ENCODE data around the gene GARIN5A.

Gene GARIN5A

DNA sequence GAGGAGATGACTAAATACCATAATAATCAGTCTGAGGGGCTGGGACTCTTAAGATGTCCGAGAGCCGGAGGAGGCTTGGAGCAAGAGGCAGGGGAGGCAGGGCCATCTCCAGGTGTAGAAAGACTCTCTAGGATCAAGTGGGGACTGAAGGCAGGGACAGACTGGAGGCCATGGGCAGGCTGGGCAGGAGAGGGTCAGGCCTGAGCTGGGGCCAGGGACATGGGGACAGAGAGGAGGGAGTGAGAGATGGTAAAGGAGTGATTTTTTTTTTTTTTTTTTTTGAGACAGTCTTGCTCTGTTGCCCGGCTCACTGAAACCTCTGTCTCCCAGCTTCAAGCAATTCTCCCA lies 32.2 kb upstream of the GARIN5A start:
- no peak for DNase-seq (ENCODE audit: low spot score)

GRCh38 chr19:50507376-50507775 lies 30.7 kb upstream of the GARIN5A start:
- DNase-seq (ENCODE audit: low spot score): no peak

DNA sequence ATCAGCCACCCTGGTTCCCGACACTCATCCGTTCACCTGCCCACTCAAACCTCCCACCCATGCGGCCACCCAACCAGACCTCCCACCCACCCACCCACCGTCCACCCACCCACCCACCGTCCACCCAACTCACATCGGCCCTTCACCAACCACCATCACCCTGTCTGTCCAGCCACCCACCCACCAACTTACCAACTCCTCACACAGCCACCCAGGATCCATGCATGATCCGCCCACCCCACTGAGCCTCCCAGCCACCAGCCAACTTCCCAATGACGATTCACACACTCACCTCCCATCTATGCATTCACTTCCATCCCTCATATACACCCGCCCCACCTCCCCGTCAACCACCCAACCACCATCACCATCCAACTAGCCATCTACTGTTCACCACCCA lies 30.1 kb upstream of the GARIN5A start:
- no peak for DNase-seq (ENCODE audit: low spot score)

DNA sequence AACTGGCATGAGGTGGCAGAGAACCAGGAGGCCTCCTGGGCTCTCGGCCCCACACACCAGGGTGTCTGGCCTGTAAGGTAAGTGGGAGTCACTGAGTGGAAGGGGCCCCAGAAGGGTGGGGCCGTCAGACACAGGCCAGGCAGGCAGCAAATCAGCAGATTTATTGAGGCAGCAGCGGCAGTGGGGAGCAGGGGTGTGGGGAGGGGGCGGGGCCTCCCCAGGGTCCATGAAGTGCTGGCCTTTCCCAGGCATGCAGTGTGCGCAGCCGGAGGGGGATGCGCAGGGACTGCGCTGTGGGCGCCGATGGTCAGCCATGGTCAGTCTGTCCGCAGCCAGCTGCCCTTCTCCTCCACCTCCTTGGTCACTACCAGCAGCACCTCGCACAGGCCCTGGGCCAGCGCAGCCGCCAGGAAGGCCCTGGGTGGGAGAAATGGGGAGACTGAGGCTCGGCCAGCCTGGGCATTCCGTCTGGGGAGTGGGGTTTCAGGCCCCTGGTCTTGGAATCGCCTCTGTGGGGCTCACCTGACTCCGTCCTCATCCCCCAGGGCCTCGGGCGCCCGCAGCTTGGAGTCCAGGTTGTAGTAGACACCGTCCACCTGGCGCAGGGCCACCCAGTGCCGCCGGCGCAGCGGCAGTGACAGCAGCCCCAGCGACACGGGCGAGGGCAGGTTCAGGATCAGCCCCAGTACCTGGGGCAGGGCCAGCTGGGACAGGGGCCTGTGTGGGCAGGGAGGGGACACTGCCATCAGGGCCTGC lies 29.4 kb upstream of the GARIN5A start:
- no peak for DNase-seq (ENCODE audit: low spot score)

DNA sequence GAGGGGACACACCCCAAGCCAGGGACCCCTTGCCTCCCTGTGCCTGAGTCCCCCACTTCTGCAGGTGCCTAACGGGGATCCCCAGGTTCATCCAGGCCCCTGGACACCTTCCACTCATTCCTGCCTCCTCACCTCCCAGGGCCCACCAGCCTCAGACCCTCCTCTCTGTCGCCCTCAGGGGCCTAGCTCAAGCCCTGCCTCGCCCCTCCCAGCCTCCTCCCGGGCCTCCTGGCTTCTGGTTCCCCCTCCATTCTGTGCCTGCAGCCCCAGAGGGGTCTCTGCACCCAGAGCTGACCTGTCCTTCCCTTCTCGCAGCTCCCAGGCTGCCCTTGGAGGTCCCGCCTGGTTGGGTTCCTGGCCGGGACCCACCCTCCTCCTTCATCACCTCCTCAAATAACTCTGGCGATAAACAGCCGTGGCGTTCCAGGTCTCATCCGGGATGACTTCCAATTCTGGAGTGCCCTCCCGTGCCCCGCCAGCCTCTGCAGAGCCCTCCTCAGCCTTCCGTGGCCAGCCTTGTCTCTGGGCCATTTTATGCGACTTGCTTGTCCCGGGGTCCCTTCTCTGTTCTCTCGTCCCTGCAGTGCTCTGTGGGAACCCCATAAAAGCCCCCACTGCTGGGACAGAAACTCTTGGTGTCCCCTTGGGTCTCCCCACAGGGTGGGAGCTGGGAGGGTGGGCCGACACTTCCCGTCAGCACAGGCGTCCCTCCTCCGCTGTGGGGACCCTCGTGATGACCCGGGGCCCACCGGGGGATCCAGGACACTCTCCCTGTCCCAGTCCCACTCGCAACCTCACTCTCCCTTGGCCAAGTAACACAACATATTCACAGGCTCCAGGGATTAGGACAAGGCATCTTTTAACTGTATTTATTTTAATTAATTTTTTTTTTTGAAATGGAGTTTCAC lies 25.2 kb upstream of the GARIN5A start:
- no peak for DNase-seq (ENCODE audit: low spot score)

- no peak for DNase-seq (ENCODE audit: low spot score)
Observed at GRCh38 chr19:50501186-50501567, 24.5 kb upstream of the GARIN5A start.

GRCh38 chr19:50500753-50501151 lies 24.1 kb upstream of the GARIN5A start:
- DNase-seq (ENCODE audit: low spot score): no peak

DNA sequence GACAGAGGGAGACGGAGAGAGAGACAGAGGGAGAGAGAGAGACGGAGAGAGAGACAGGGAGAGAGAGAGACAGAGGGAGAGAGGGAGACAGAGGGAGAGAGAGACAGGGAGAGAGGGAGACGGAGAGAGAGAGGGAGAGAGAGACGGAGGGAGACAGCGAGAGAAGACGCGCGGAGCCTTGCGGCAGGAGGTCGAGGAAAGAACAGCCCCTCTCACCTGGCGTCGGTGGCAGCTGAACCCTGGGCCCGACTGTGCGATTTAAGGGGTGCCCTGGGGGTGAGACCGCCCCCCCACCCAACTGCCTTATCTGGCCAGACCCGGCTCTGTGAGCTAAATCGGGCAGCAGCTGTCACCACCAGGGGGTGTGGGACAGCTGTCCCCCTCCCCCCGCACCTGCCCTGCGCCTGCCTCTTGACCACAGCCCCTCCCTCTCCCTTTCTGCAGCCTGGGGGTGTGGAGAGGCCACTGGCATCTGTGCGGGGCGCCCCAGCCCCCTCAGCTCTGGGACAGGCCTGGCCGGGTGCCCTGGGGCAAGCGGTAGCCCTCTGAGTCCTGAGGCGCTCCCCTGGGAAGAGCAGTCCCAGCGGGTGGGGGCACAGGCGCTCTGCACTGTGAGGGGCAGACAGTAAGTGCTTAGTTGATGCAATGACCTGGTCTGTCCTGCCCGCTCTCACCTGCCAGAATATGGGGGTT lies 23.6 kb upstream of the GARIN5A start:
- DNase-seq (ENCODE audit: low spot score): no peak

DNA sequence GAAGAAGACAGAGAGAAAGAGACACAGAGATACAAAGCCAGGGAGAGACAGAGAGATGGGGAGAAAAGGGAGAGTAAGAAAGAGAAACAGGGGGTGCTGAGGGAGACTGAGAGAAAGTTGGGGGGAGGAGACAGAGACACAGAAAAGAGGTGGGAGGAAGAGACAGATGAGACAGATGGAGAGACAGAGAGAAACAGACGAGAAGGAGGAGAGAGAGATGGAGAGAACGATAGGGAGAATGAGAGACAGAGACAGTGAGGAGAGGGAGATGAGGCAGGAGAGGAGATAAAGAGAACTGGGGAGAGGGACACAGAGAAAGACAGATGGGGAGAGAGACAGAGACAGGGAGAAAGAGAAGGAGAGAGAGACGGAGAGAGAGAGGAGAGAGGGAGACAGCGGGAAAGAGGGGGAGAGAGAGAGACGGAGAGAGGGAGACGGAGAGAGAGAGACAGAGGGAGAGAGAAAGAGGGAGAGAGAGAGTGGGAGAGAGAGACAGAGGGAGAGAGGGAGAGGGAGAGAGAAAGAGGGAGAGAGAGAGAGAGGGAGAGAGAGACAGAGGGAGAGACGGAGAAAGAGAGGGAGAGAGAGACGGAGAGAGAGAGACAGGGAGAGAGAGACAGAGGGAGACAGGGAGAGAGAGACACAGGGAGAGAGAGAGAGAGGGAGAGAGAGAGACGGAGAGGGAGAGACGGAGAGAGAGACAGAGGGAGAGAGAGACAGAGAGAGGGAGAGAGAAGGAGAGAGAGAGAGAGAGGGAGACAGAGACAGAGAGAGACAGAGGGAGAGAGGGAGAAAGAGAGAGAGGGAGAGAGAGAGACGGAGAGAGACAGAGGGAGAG lies 21.8 kb upstream of the GARIN5A start:
- DNase-seq (ENCODE audit: low spot score): no peak

DNA sequence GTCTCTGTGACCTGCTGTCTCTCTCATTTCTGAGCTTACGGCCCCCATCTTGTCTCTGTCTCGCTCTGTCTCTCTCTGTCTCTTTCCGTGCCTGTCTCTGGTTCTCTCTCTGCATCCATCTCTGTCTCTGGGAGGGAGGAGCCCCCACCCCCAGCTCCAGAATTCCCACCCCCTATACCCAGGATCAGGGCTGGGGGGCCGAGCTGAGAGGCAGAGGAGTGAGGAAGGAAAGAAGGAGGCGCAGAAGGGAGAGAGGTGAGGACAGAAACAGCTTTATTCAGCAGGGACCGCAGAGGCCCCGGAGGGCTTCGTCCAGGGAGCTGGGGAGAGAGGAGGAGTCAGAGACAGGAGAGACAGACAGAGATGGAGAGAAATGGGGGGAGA lies 20.4 kb upstream of the GARIN5A start:
- no peak for DNase-seq (ENCODE audit: low spot score)

DNA sequence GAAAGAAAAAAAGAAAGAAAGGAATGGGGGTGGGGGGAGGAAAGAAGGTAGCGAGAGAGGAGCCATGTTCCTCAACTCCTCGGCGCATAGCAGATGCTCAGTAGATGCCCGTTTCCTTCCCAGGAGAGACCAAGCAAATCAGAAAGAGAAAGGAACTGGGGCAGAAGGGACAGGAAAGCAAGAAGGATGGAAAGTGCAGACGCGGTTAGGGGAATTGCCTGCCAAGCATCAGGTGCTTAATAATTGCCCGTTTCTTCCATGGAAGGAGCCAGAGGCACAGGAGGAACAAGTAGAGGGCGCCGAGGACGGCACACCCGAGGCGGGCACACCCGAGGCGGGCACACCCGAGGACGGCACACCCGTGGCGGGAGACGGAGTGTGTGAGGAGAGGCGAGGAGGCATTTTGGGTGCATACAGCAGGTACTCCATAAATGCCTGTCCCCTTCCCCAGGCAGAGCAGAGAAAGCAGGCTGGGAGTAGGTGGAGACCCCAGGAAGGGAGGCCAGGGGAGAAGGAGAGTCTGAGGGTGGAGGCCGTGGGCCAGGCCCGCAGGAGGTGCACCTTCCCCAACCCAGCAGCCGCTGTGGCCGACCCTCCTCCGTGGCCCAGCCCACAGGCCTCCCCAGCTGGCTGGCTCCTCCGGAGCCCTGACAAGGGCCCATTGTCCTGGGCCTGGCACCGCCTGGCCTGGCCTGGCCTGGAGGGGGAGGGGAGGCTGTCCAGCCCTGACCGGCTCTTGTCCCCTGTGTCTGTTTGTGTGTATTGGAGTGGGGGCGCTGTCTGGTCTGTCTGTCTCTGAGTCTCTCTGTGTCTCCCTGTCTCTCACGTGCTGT lies 19.8 kb upstream of the GARIN5A start:
- DNase-seq (ENCODE audit: low spot score): no peak

DNA sequence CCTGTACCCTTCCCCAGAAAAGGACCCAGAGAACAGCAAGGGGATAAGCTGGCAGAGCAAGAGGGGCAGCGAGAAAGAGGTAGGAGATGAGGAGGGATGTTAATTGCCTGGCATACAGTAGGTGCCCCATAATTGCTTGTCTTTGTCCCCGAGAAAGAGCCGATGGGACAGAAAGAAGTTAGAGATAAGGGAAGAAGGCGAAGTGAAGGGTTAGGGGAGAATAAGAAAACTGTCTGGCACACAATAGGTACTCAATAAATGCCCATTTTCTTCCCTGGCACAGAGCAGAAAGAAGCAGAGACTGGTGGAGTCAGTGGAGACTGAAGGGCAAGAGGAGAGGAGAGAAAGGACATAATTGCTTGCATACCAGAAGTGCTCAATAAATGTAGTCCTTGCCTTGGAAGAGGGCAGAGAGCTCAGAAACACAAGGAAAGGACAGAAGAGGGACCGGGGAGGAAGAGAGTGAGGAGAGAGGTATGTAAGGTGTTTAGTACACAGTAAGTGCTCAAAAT lies 18.4 kb upstream of the GARIN5A start:
- no peak for DNase-seq (ENCODE audit: low spot score)

DNA sequence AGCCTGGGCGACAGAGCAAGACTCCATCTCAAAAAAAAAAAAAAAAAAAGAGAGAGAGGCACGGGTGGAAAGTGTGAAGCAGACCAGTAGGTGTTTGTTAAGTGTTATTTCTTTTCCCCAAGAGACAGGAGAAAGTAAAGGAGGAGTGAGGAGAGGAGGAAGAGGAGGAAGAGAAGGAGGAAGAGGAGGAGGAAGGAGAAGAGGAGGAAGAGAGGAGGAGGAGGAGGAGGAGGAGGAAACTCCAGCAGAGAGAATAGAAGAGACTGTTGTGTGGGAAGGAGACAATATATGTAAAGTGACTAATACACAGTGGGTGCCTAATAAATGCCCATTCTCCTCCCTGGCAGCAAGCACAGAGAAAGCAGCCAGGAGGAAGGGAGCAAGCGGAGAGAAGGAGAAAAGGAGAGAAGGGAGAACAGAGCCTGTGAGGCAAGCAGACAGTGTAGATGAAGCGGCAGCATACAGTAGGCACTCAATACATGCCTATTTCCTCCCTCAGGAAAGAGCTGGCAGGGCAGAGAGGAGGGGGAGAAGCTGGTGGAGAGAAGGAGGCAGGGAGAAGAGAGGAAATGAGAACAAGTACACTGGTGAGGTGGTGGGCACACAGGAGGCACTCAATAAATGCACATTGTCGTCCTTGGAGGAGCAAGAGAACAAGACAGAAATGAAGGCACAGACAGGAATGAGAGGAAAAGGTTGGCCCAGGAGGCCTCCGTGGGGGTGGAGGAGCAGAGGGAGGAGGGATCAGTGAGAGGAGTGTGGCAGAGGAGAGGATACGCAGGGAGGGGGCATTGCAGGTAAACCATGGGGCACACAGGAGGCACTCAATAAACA lies 17.8 kb upstream of the GARIN5A start:
- DNase-seq (ENCODE audit: low spot score): no peak

DNA sequence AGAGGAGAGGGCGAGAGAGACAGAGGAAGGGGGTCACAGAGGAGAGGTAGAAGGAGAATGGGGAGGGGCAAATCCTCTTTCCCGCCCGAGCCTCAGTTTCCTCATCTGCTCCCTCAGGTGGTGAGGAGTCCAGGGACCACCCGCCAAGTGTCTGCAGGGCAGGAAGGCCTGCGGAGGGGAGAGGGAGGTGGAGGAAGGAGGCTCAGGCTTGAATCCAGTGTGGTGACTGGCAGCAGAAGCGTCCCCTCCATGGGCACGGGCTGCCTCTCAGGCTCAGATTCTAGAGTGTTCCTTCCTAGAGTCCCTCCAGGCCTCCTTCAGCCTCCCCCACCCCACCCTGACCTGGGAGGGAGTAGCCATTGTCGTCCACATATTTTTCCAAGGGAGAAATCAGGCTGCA lies 16.5 kb upstream of the GARIN5A start:
- no peak for DNase-seq (ENCODE audit: low spot score)

GRCh38 chr19:50492303-50493052 lies 15.8 kb upstream of the GARIN5A start:
- DNase-seq (ENCODE audit: low spot score): no peak

GRCh38 chr19:50490991-50491472 lies 14.4 kb upstream of the GARIN5A start:
- DNase-seq (ENCODE audit: low spot score): no peak

DNA sequence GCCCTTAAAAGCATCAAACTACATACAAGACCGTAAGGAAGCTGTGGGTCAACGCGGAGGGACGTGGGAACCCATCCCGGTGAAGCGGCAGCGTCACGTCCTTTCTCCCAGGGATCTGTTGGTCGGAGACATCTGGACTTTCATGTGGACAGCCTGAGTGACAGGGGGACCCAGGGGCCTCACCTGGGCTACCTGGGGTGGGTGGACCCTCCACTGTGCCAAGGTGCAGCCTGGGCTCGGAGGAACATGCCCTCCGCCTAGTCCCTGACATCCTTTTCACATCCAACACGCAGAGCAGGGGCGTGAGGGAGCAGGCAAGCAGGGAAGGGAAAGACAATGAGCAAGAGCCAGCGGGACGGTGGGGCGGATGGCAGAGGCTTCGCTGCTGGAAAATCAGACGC lies 13.8 kb upstream of the GARIN5A start:
- no peak for DNase-seq (ENCODE audit: low spot score)

GRCh38 chr19:50489461-50490011 lies 12.9 kb upstream of the GARIN5A start:
- DNase-seq (ENCODE audit: low spot score): no peak
